ENCODE results near the gene ATP8A2. TPM values are rescaled to one million over a fixed set of nuclear protein-coding genes. Genes with fewer than 3 reads are reported as not detected.

ATP8A2 gene
- total RNA-seq, 1 experiment from 2014 or later: 0.26 TPM

- no peaks in the 10 kb centered on the region for H3K4me1 Mint-ChIP-seq (ENCODE audit: insufficient read depth, unreplicated experiment)
- BruUV-seq (replicated peaks): no TSS peak
- ChIA-PET CTCF (interaction anchor here (0.6 kb wide), 1 partner anchor 461 kb away, joined by 3 read pairs; no protein-coding TSS in a partner anchor), POLR2A (no interaction called here)
- no peak for TF ChIP-seq CTCF (IDR thresholded peaks at IDR 0.05; ENCODE audit: unreplicated experiment)
- no peaks in the 10 kb centered on the region for H3K36me3 Mint-ChIP-seq (ENCODE audit: insufficient read depth, unreplicated experiment)
- no peak for DNase-seq (ENCODE audit: unreplicated experiment)
- H3K9me3 Mint-ChIP-seq (ENCODE audit: unreplicated experiment): no peaks in the 10 kb centered on the region
- intact Hi-C loops (cut with micrococcal nuclease): no loop called here
- H3K4me3 Mint-ChIP-seq (ENCODE audit: unreplicated experiment): no peak overlapping the region
- no peaks in the 10 kb centered on the region for H3K27me3 Mint-ChIP-seq (ENCODE audit: insufficient read depth, unreplicated experiment)
- H3K27ac Mint-ChIP-seq (ENCODE audit: low read depth, unreplicated experiment): no peak overlapping the region
These were observed 216.7 kb downstream of the ATP8A2 start for GRCh38 chr13:25588336-25589060.

- DNase-seq (ENCODE audit: unreplicated experiment): no peak
- Mint-ChIP-seq H3K27me3 (ENCODE audit: insufficient read depth, unreplicated experiment) (no peaks in the 10 kb centered on the region), H3K36me3 (ENCODE audit: insufficient read depth, unreplicated experiment) (no peaks in the 10 kb centered on the region), H3K9me3 (ENCODE audit: unreplicated experiment) (no peaks in the 10 kb centered on the region), H3K4me1 (ENCODE audit: insufficient read depth, unreplicated experiment) (no peaks in the 10 kb centered on the region), H3K27ac (ENCODE audit: low read depth, unreplicated experiment) (no peak overlapping the region), H3K4me3 (ENCODE audit: unreplicated experiment) (no peak overlapping the region)
- intact Hi-C loops (cut with micrococcal nuclease): no loop called here
- no peak for TF ChIP-seq CTCF (IDR thresholded peaks at IDR 0.05; ENCODE audit: unreplicated experiment)
- ChIA-PET CTCF (interaction anchor here (0.7 kb wide), 1 partner anchor 28 kb away, joined by 3 read pairs; no protein-coding TSS in a partner anchor), POLR2A (interaction anchor here (0.7 kb wide), 3 partner anchors 45 to 473 kb away, joined by 3 to 4 read pairs (median 4); no protein-coding TSS in a partner anchor)
- BruUV-seq (replicated peaks): no TSS peak
These were observed 226.6 kb downstream of the ATP8A2 start for GRCh38 chr13:25598421-25598820.

- no peaks in the 10 kb centered on the region for H3K27me3 Mint-ChIP-seq (ENCODE audit: insufficient read depth, unreplicated experiment)
- intact Hi-C loops (cut with micrococcal nuclease): no loop called here
- no peaks in the 10 kb centered on the region for H3K36me3 Mint-ChIP-seq (ENCODE audit: insufficient read depth, unreplicated experiment)
- POLR2A ChIA-PET: no interaction called here
- TF ChIP-seq CTCF (IDR thresholded peaks at IDR 0.05; ENCODE audit: unreplicated experiment): no peak
- no peak overlapping the region for H3K27ac Mint-ChIP-seq (ENCODE audit: low read depth, unreplicated experiment)
- DNase-seq (ENCODE audit: unreplicated experiment): peak; percentile 9
- H3K4me1 Mint-ChIP-seq (ENCODE audit: insufficient read depth, unreplicated experiment): no peaks in the 10 kb centered on the region
- H3K9me3 Mint-ChIP-seq (ENCODE audit: unreplicated experiment): no peaks in the 10 kb centered on the region
- BruUV-seq (replicated peaks): no TSS peak
- no peak overlapping the region for H3K4me3 Mint-ChIP-seq (ENCODE audit: unreplicated experiment)
- CTCF ChIA-PET: no interaction called here
These were observed 230.4 kb downstream of the ATP8A2 start for GRCh38 chr13:25602176-25602575.

- Mint-ChIP-seq H3K27me3 (ENCODE audit: insufficient read depth, unreplicated experiment) (no peaks in the 10 kb centered on the region), H3K9me3 (ENCODE audit: unreplicated experiment) (no peaks in the 10 kb centered on the region), H3K36me3 (ENCODE audit: insufficient read depth, unreplicated experiment) (no peaks in the 10 kb centered on the region), H3K4me3 (ENCODE audit: unreplicated experiment) (no peak overlapping the region), H3K27ac (ENCODE audit: low read depth, unreplicated experiment) (no peak overlapping the region), H3K4me1 (ENCODE audit: insufficient read depth, unreplicated experiment) (no peaks in the 10 kb centered on the region)
- no peak for DNase-seq (ENCODE audit: unreplicated experiment)
- CTCF ChIA-PET: no interaction called here
- intact Hi-C loops (cut with micrococcal nuclease): no loop called here
- BruUV-seq (replicated peaks): no TSS peak
- no peak for TF ChIP-seq CTCF (IDR thresholded peaks at IDR 0.05; ENCODE audit: unreplicated experiment)
- POLR2A ChIA-PET: no interaction called here
These were observed 232.3 kb downstream of the ATP8A2 start for GRCh38 chr13:25604106-25604505.

Data from MCF 10A (cell line).